Osteoblast (primary cell): Measurements from ENCODE around the gene EEF1AKMT1. TPM values are rescaled to one million over a fixed set of nuclear protein-coding genes. Genes with fewer than 3 reads are reported as not detected.

Experiments used
- DNase-seq: peaks from one replicate; pipeline ENCODE4 v3.0.0; 2011; ENCODE audit warnings: low spot score, mixed read lengths; ENCODE audit not compliant: insufficient read length; ENCODE audit errors: missing footprints
- H2AFZ ChIP-seq: 2 replicates; pipeline ENCODE4 v1.6.0; 2011; ENCODE audit warnings: mild to moderate bottlenecking, low read length
- H3K27ac ChIP-seq: 2 replicates; pipeline ENCODE4 v1.5.1; 2011; ENCODE audit warnings: mild to moderate bottlenecking, low read depth, low read length, moderate library complexity
- H3K27me3 ChIP-seq: 2 replicates; pipeline ENCODE4 v1.6.0; 2012; ENCODE audit warnings: mild to moderate bottlenecking, control low read depth, inconsistent platforms, low read length, moderate library complexity; ENCODE audit not compliant: insufficient read depth
- H3K36me3 ChIP-seq: 2 replicates; pipeline ENCODE4 v1.5.1; 2011; ENCODE audit warnings: mild to moderate bottlenecking, low read length, control low read depth, moderate library complexity; ENCODE audit not compliant: insufficient read depth
- H3K4me1 ChIP-seq: 2 replicates; pipeline ENCODE4 v1.5.1; 2011; ENCODE audit warnings: mild to moderate bottlenecking, low read length, control low read depth, moderate library complexity; ENCODE audit not compliant: insufficient read depth
- H3K4me2 ChIP-seq: 2 replicates; pipeline ENCODE4 v1.6.0; 2011; ENCODE audit warnings: mild to moderate bottlenecking, low read length; ENCODE audit not compliant: insufficient read depth
- H3K4me3 ChIP-seq: fragments of 200-600 bp; sonication (generic); 3 replicates; pipeline ENCODE4 v1.5.1; 2012; ENCODE audit warnings: mild to moderate bottlenecking, low read length, inconsistent platforms; ENCODE audit not compliant: insufficient read depth
- H3K79me2 ChIP-seq: 2 replicates; pipeline ENCODE4 v1.6.0; 2012; ENCODE audit warnings: mild to moderate bottlenecking, low read length, control low read depth, inconsistent platforms; ENCODE audit not compliant: insufficient read depth
- H3K9me3 ChIP-seq: 2 replicates; pipeline ENCODE4 v1.5.1; 2011; ENCODE audit warnings: low read depth, low read length, control low read depth
- H4K20me1 ChIP-seq: 2 replicates; pipeline ENCODE4 v1.6.0; 2012; ENCODE audit warnings: mild to moderate bottlenecking, low read length, control low read depth; ENCODE audit not compliant: insufficient read depth
- total RNA-seq: library from RNA; depleted of rRNA; stranded (reverse); fragments of >200 nt; gene quantifications from 2 replicates; pipeline ENCODE4 v1.2.3, GENCODE V29; 2012
- TF ChIP-seq, protein P1 (sequence below): IDR thresholded peaks from 2 replicates; pipeline ENCODE4 v1.5.1; 2011; ENCODE audit warnings: mild to moderate bottlenecking, low read depth, low read length, moderate library complexity; ENCODE audit errors: extremely low read depth

Gene EEF1AKMT1
- total RNA-seq, 1 donor, result 7.6 TPM

DNA sequence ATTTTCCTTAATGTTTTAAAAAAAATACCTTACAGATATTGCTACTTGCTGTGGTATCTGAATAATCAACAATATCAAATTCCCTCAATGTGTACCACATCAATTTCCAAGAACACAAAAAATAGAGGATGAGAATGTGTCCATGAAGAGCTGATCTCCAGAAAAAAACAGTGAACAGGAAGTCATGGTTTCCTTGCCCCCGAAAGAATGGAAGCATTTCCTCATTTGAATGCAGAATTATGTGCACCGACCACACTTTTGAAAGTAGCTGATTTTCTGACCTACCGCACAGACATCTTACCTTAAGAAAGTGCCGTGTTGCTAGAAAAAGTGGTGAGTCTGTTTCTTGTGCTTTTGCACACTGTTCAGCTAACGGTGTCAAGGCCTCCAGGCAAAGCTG is 13.4 kb upstream of the EEF1AKMT1 start:
- H3K79me2 ChIP-seq, result no peaks in the 10 kb centered on the region
- no peaks in the 10 kb centered on the region for H3K27me3 ChIP-seq
- no peaks in the 10 kb centered on the region for H3K4me1 ChIP-seq
- H3K4me2 ChIP-seq, result no peak overlapping the region
- no peak overlapping the region for H2AFZ ChIP-seq
- DNase-seq, result no peak
- TF ChIP-seq, protein P1, sequence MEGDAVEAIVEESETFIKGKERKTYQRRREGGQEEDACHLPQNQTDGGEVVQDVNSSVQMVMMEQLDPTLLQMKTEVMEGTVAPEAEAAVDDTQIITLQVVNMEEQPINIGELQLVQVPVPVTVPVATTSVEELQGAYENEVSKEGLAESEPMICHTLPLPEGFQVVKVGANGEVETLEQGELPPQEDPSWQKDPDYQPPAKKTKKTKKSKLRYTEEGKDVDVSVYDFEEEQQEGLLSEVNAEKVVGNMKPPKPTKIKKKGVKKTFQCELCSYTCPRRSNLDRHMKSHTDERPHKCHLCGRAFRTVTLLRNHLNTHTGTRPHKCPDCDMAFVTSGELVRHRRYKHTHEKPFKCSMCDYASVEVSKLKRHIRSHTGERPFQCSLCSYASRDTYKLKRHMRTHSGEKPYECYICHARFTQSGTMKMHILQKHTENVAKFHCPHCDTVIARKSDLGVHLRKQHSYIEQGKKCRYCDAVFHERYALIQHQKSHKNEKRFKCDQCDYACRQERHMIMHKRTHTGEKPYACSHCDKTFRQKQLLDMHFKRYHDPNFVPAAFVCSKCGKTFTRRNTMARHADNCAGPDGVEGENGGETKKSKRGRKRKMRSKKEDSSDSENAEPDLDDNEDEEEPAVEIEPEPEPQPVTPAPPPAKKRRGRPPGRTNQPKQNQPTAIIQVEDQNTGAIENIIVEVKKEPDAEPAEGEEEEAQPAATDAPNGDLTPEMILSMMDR, result no peak
- H3K9me3 ChIP-seq, result no peaks in the 10 kb centered on the region
- no peak overlapping the region for H3K4me3 ChIP-seq
- H3K27ac ChIP-seq, result no peak overlapping the region
- H3K36me3 ChIP-seq, result peaks cover 11% of the 10 kb centered on the region
- H4K20me1 ChIP-seq, result no peaks in the 10 kb centered on the region

- no peak overlapping the region for H3K27ac ChIP-seq
- no peaks in the 10 kb centered on the region for H3K4me1 ChIP-seq
- no peaks in the 10 kb centered on the region for H3K9me3 ChIP-seq
- H3K27me3 ChIP-seq, result no peaks in the 10 kb centered on the region
- DNase-seq, result no peak
- H2AFZ ChIP-seq, result no peak overlapping the region
- H3K4me3 ChIP-seq, result no peak overlapping the region
- peaks cover 12% of the 10 kb centered on the region for H3K36me3 ChIP-seq
- H3K79me2 ChIP-seq, result no peaks in the 10 kb centered on the region
- H4K20me1 ChIP-seq, result no peaks in the 10 kb centered on the region
- TF ChIP-seq, protein P1, result no peak
- no peak overlapping the region for H3K4me2 ChIP-seq
These were observed 8.5 kb upstream of the EEF1AKMT1 start for GRCh38 chr13:20782116-20782708.

DNA sequence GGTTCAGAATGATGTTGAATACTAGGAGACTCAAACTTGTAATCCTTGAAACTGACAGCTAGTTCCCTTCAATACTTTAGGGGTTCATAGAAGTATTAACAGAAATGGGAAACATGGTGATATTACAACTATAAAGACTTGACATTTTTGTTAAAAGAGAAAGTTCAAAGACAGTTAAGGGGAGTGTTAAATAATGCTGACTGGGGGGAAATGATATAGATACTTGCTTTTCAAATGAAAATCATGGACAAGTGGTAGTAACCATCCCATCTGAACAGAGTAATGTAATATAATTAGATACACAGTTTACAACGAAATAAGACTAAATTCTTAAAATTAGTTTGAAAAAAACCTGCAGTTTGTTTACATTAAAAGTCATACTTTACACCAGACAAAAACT is 6.6 kb upstream of the EEF1AKMT1 start:
- Histone ChIP-seq H3K4me3 (no peak overlapping the region), H3K36me3 (peaks cover 10% of the 10 kb centered on the region), H3K4me1 (no peaks in the 10 kb centered on the region), H3K4me2 (no peak overlapping the region), H2AFZ (no peak overlapping the region), H3K79me2 (no peaks in the 10 kb centered on the region), H3K27ac (no peak overlapping the region), H3K27me3 (no peaks in the 10 kb centered on the region), H3K9me3 (no peaks in the 10 kb centered on the region), H4K20me1 (no peaks in the 10 kb centered on the region)
- no peak for DNase-seq
- TF ChIP-seq, protein P1, result no peak

GRCh38 chr13:20779405-20779804 is 5.6 kb upstream of the EEF1AKMT1 start:
- peaks cover 10% of the 10 kb centered on the region for H3K36me3 ChIP-seq
- H3K27ac ChIP-seq, result no peak overlapping the region
- TF ChIP-seq, protein P1, result no peak
- H2AFZ ChIP-seq, result no peak overlapping the region
- H3K79me2 ChIP-seq, result no peaks in the 10 kb centered on the region
- DNase-seq, result no peak
- H3K4me2 ChIP-seq, result no peak overlapping the region
- no peaks in the 10 kb centered on the region for H3K9me3 ChIP-seq
- no peaks in the 10 kb centered on the region for H3K27me3 ChIP-seq
- H3K4me1 ChIP-seq, result no peaks in the 10 kb centered on the region
- H4K20me1 ChIP-seq, result no peaks in the 10 kb centered on the region
- no peak overlapping the region for H3K4me3 ChIP-seq
